Ectodermal cell (in vitro differentiated cells): ENCODE measurements around the gene MCF2L2.

Experiments used
- H3K27ac ChIP-seq: 2 replicates; pipeline ENCODE4 v1.7.0; 2013; ENCODE audit warnings: mild to moderate bottlenecking, low read depth, low read length; ENCODE audit not compliant: insufficient read depth, poor library complexity, severe bottlenecking
- H3K27me3 ChIP-seq: 2 replicates; pipeline ENCODE4 v1.7.0; 2013; ENCODE audit warnings: mild to moderate bottlenecking, low read length; ENCODE audit not compliant: insufficient read depth, control insufficient read depth, poor library complexity, severe bottlenecking
- H3K36me3 ChIP-seq: one replicate; pipeline ENCODE4 v1.7.0; 2013; ENCODE audit warnings: low read length; ENCODE audit not compliant: control insufficient read depth, insufficient read depth
- H3K4me1 ChIP-seq: one replicate; pipeline ENCODE4 v1.7.0; 2013; ENCODE audit warnings: low read length; ENCODE audit not compliant: control insufficient read depth, insufficient read depth
- H3K4me3 ChIP-seq: 2 replicates; pipeline ENCODE4 v1.7.0; 2013; ENCODE audit warnings: low read depth, low read length, control low read depth; ENCODE audit not compliant: insufficient read depth
- H3K9me3 ChIP-seq: 2 replicates; pipeline ENCODE4 v1.7.0; 2013; ENCODE audit warnings: mild to moderate bottlenecking, low read length, moderate library complexity; ENCODE audit not compliant: control insufficient read depth
- WGBS, 2 experiments: methylation state at CpG; one replicate each; pipeline ENCODE4 v1.1.7; 2013; ENCODE audit warnings: missing lambda C conversion rate in 2 of 2; 5-methylcytosine and 5-hydroxymethylcytosine counted together

MCF2L2 gene

GRCh38 chr3:183274609-183275008 is 153.8 kb downstream of the MCF2L2 start:
- no peaks in the 10 kb centered on the region for H3K4me1 ChIP-seq
- H3K27me3 ChIP-seq, result no peaks in the 10 kb centered on the region
- peaks cover 5% of the 10 kb centered on the region for H3K36me3 ChIP-seq
- H3K27ac ChIP-seq, result no peak overlapping the region
- no peaks in the 10 kb centered on the region for H3K9me3 ChIP-seq
- no peak overlapping the region for H3K4me3 ChIP-seq
- 86 to 95% methylated on average over 4 to 5 of the region's 5 CpGs for WGBS, 2 experiments

- Histone ChIP-seq H3K9me3 (no peaks in the 10 kb centered on the region), H3K27ac (no peak overlapping the region), H3K4me1 (no peaks in the 10 kb centered on the region), H3K36me3 (peaks cover 5% of the 10 kb centered on the region), H3K27me3 (no peaks in the 10 kb centered on the region), H3K4me3 (no peak overlapping the region)
Measured at GRCh38 chr3:183272791-183273190, 155.6 kb downstream of the MCF2L2 start.

DNA sequence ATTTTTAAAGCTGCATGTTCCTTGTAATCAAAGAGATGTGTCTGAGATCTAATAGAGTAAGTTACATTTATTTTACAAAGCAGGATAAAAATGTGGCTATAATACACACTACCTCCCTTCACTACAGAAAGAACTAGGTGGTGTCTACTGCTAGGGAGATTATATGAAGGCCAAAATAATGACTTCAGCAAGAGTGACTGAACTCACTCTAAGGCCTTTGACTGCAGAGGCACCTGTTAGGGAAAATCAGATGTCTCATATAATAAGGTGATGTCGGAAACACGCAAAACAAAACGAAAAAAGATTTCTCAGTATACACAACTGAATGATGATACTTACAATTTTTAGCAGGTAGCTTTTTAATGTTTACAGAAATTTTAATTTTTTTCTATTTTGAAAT is 156.3 kb downstream of the MCF2L2 start:
- Histone ChIP-seq H3K27ac (no peak overlapping the region), H3K36me3 (peaks cover 5% of the 10 kb centered on the region), H3K27me3 (no peaks in the 10 kb centered on the region), H3K4me3 (no peak overlapping the region), H3K4me1 (no peaks in the 10 kb centered on the region), H3K9me3 (no peaks in the 10 kb centered on the region)
- 100% methylated on average over 3 of the region's 3 CpGs; no CpG with 5 or more reads in 1 of the 2 experiments for WGBS, 2 experiments

GRCh38 chr3:183270344-183270743 is 158.1 kb downstream of the MCF2L2 start:
- H3K27me3 ChIP-seq, result no peaks in the 10 kb centered on the region
- no peaks in the 10 kb centered on the region for H3K9me3 ChIP-seq
- no peak overlapping the region for H3K27ac ChIP-seq
- H3K4me3 ChIP-seq, result no peak overlapping the region
- WGBS, 2 experiments, result 94 to 95% methylated on average over 7 of the region's 7 CpGs
- H3K36me3 ChIP-seq, result peaks cover 5% of the 10 kb centered on the region
- peaks cover 14% of the 10 kb centered on the region for H3K4me1 ChIP-seq

DNA sequence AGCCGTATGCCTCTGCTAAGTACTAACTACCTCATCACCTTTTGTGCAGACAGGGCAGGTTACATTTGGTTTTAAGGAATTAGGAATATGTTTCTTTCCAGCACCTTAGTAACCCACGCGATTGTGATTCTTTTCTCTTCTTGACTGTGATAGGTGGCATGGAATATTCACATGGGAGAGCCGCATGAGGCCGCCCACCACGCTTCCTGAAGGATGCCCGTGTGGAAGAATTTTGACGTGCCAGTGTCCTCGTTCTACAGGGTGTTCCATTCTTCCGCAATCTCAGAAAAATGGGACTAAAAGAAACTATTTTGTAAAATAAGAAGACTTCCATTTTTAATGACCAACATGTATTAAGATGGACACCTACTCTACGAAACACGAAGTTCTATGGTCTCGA is 159.1 kb downstream of the MCF2L2 start:
- peaks cover 5% of the 10 kb centered on the region for H3K36me3 ChIP-seq
- H3K27me3 ChIP-seq, result no peaks in the 10 kb centered on the region
- H3K4me1 ChIP-seq, result peaks cover 21% of the 10 kb centered on the region
- no peak overlapping the region for H3K27ac ChIP-seq
- no peak overlapping the region for H3K4me3 ChIP-seq
- 90% methylated on average over 11 to 13 of the region's 13 CpGs for WGBS, 2 experiments
- no peaks in the 10 kb centered on the region for H3K9me3 ChIP-seq

DNA sequence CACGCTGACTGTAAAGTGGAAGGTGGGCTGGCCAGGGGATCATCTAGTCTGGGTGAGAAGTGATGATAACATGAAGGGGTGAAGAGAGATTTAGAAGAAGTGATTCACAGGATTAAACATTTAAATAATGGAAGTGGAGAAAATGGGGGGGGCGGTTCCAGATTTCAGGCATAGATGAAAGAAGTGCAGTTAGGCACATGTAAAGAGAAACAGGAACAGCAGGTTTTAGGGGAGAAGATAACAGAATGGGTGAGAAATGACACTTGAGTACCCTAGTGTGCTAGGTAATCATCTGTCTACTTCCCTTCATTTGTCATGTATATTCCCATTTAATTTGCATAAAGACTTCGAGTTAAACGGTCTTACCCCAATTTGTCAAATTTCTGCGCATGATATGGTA is 160.1 kb downstream of the MCF2L2 start:
- Histone ChIP-seq H3K27ac (no peak overlapping the region), H3K9me3 (no peaks in the 10 kb centered on the region), H3K36me3 (peaks cover 5% of the 10 kb centered on the region), H3K4me3 (no peak overlapping the region), H3K27me3 (no peaks in the 10 kb centered on the region), H3K4me1 (peaks cover 31% of the 10 kb centered on the region)
- WGBS, 2 experiments, result 68 to 69% methylated on average over 5 of the region's 5 CpGs

- Histone ChIP-seq H3K27ac (no peak overlapping the region), H3K4me1 (peaks cover 34% of the 10 kb centered on the region)
Measured at GRCh38 chr3:183267140-183267539, 161.3 kb downstream of the MCF2L2 start.

DNA sequence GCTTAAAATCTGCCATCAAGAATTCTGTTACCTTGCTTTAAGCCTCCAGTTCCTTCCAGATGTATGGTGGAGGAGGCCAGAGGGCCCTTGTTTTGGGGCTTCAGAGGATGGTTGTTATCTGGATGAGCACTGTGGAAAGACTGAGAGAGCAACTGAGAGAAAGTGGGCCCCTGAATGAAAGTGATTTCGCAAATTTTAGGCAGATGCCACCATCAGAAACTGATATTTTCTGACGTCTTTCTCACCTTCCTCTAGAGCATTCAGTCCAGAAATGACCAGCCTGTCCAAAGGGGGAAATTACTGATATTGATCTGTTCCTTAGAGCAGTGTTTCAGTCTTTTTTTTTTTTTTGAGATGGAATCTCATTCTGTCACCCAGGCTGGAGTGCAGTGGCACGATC is 162.0 kb downstream of the MCF2L2 start:
- H3K27ac ChIP-seq, result peak overlapping the region; percentile 98
- H3K9me3 ChIP-seq, result no peaks in the 10 kb centered on the region
- 90 to 92% methylated on average over 3 of the region's 3 CpGs for WGBS, 2 experiments
- H3K4me3 ChIP-seq, result no peak overlapping the region
- H3K27me3 ChIP-seq, result no peaks in the 10 kb centered on the region
- peaks cover 34% of the 10 kb centered on the region for H3K4me1 ChIP-seq
- H3K36me3 ChIP-seq, result peaks cover 5% of the 10 kb centered on the region

More at GRCh38 chr3:183267140-183267539, 161.3 kb downstream of the MCF2L2 start:
- H3K36me3 ChIP-seq, result peaks cover 5% of the 10 kb centered on the region
- H3K9me3 ChIP-seq, result no peaks in the 10 kb centered on the region
- WGBS, 2 experiments, result 95 to 99% methylated on average over 5 of the region's 5 CpGs
- H3K27me3 ChIP-seq, result no peaks in the 10 kb centered on the region
- no peak overlapping the region for H3K4me3 ChIP-seq

- WGBS, 2 experiments, result 45 to 46% methylated on average over 5 of the region's 5 CpGs
- Histone ChIP-seq H3K27ac (peak overlapping the region; percentile 98), H3K4me3 (peak overlapping the region; percentile 5)
Measured at GRCh38 chr3:183265834-183266417, 162.5 kb downstream of the MCF2L2 start.

DNA sequence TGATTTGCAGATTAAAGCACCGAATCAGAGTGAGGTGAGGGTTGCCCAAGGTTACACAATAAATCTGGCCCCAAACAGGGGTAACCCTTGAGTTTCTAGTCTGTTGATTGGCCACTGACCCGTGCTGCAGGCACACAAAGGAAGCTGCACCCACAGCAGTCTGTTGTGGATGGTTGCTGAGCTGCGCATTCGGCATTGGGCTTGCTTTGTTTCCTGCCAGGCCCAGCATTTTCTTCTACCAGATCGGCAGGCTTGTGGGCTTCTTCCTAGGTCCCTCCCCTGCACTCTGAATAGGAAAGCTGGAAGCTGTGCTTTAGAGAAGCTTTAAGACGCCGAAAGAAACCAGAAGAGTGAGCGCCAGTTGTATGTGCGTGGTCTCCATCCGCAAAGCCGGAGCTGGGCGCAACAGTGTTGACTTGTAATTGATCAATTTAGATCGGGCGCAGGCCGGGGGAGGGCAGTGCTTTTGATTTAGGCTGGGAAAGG is 163.2 kb downstream of the MCF2L2 start:
- peak overlapping the region; percentile 98 for H3K27ac ChIP-seq
- H3K4me1 ChIP-seq, result peaks cover 34% of the 10 kb centered on the region
- H3K4me3 ChIP-seq, result no peak overlapping the region
- H3K9me3 ChIP-seq, result no peaks in the 10 kb centered on the region
- 11 to 12% methylated on average over 15 of the region's 15 CpGs for WGBS, 2 experiments
- peaks cover 3% of the 10 kb centered on the region for H3K36me3 ChIP-seq
- H3K27me3 ChIP-seq, result no peaks in the 10 kb centered on the region

More at GRCh38 chr3:183265834-183266417, 162.5 kb downstream of the MCF2L2 start:
- H3K4me1 ChIP-seq, result peaks cover 34% of the 10 kb centered on the region
- no peaks in the 10 kb centered on the region for H3K9me3 ChIP-seq
- no peaks in the 10 kb centered on the region for H3K27me3 ChIP-seq
- peaks cover 5% of the 10 kb centered on the region for H3K36me3 ChIP-seq
